PC-9 (cell line): Measurements from ENCODE around the gene MRGPRX2. TPM values are rescaled to one million over a fixed set of nuclear protein-coding genes. Genes with fewer than 3 reads are reported as not detected.

ENCODE experiments used
- BruUV-seq: library from RNA; stranded (reverse); fragments of 400-500 nt; replicated peaks from 2 replicates; lab custom pipeline; 2021; lab: Mats Ljungman, UMichigan
- CTCF ChIA-PET: fragments of 300-600 bp; sonication (Branson Sonifier 250); formaldehyde crosslinking; loops from one replicate; lab custom pipeline; 2022; ENCODE audit warnings: antibody characterized with exemption; lab: Charles Lee
- POLR2A ChIA-PET: fragments of 300-600 bp; sonication (Branson Sonifier 250); formaldehyde crosslinking; loops from one replicate; lab custom pipeline; 2022; ENCODE audit warnings: antibody characterized with exemption; ENCODE audit not compliant: unreplicated experiment; lab: Charles Lee
- DNase-seq, 2 experiments: peaks; one replicate each; pipeline versions ENCODE4 v3.0.0 to v3.0.0-alpha.2; 2015 to 2022; ENCODE audit warnings: mixed read lengths in 1 of 2
- H2AFZ ChIP-seq: fragments of 200-600 bp; sonication (generic); 2 replicates; pipeline ENCODE4 v1.8.1; 2017; ENCODE audit warnings: antibody characterized with exemption
- H3F3A ChIP-seq: fragments of 200-600 bp; sonication (generic); 2 replicates; pipeline ENCODE4 v1.8.1; 2017; ENCODE audit warnings: antibody characterized with exemption, mild to moderate bottlenecking, low read depth; ENCODE audit not compliant: insufficient read depth
- H3K27ac ChIP-seq: fragments of 200-600 bp; sonication (generic); 2 replicates; pipeline ENCODE4 v1.6.1; 2016; ENCODE audit warnings: mixed run types
- H3K27me3 ChIP-seq: fragments of 200-600 bp; sonication (generic); 2 replicates; pipeline ENCODE4 v1.6.1; 2016; ENCODE audit warnings: low read depth, mixed run types; ENCODE audit not compliant: insufficient read depth
- H3K36me3 ChIP-seq: fragments of 200-600 bp; sonication (generic); 2 replicates; pipeline ENCODE4 v1.6.1; 2016; ENCODE audit warnings: low read depth, mixed run types
- H3K4me1 ChIP-seq: fragments of 200-600 bp; sonication (generic); replicated peaks from 2 replicates; pipeline ENCODE4 v1.6.1; 2016; ENCODE audit warnings: mixed run types; ENCODE audit not compliant: insufficient read depth
- H3K4me2 ChIP-seq: fragments of 200-600 bp; sonication (generic); 2 replicates; pipeline ENCODE4 v1.6.1; 2017; ENCODE audit warnings: mixed run types
- H3K4me3 ChIP-seq: fragments of 200-600 bp; sonication (generic); 2 replicates; pipeline ENCODE4 v1.6.1; 2016; ENCODE audit warnings: mixed run types
- H3K79me2 ChIP-seq: fragments of 200-600 bp; sonication (generic); 2 replicates; pipeline ENCODE4 v1.6.1; 2017; ENCODE audit warnings: low read depth, mixed run types
- H3K9me2 ChIP-seq: fragments of 200-600 bp; sonication (generic); 2 replicates; pipeline ENCODE4 v1.8.1; 2017; ENCODE audit warnings: mild to moderate bottlenecking; ENCODE audit not compliant: insufficient read depth
- H3K9me3 ChIP-seq: fragments of 200-600 bp; sonication (generic); 2 replicates; pipeline ENCODE4 v1.8.1; 2016; ENCODE audit warnings: low read depth; ENCODE audit not compliant: insufficient read depth
- H4K20me1 ChIP-seq: fragments of 200-600 bp; sonication (generic); 2 replicates; pipeline ENCODE4 v1.8.1; 2017; ENCODE audit not compliant: insufficient read depth
- EZH2 ChIP-seq: fragments of 200-600 bp; sonication (generic); IDR thresholded peaks from 2 replicates; pipeline ENCODE4 v1.8.0; 2017; ENCODE audit warnings: antibody characterized with exemption, low read depth
- intact Hi-C: fragments of 100-400 bp; cut with micrococcal nuclease; formaldehyde crosslinking; loops from one replicate; pipeline ENCODE4 v1.10.0; 2022; ENCODE audit not compliant: unreplicated experiment
- total RNA-seq: library from RNA; stranded (reverse); gene quantifications from 2 replicates; pipeline ENCODE4 v1.2.3, GENCODE V29; 2021
- TF ChIP-seq, protein P1 (sequence below): fragments of 200-600 bp; sonication (generic); conservative IDR thresholded peaks from 2 replicates; pipeline ENCODE4 v1.6.1; 2017; ENCODE audit warnings: mixed run types, antibody characterized with exemption, mild to moderate bottlenecking, moderate library complexity

The MRGPRX2 gene
- total RNA-seq, 1 experiment from 2014 or later, result not detected

DNA sequence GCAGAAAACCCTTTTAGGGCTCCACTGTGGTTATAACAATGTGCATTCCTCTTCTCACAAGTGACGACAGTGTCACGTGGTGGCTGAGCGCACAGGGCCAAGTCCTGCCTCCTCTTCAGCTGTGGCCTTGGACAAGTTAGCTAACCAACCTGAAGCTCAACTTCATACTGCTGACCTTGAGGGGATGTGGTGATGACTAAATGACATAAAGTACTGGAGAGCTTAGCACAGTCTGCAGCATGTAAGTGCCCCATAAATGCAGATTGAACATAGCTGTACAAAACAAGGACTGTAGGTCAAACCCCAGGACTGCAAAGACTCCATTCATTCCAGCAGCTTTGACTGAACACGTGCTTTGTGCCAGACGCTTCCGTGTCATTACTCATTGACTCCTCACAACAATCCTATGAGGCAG lies 20.1 kb upstream of the MRGPRX2 start:
- Histone ChIP-seq H3K9me3 (no peaks in the 10 kb centered on the region), H3F3A (peaks cover 33% of the 10 kb centered on the region), H3K27me3 (no peaks in the 10 kb centered on the region), H3K36me3 (no peaks in the 10 kb centered on the region), H3K4me3 (peak overlapping the region; percentile 41; the same call in 1 of the 2 replicates), H3K79me2 (no peaks in the 10 kb centered on the region), H3K27ac (peak overlapping the region; percentile 100), H2AFZ (no peak overlapping the region), H3K9me2 (no peaks in the 10 kb centered on the region), H3K4me2 (peak overlapping the region; percentile 83), H3K4me1 (peaks cover 53% of the 10 kb centered on the region), H4K20me1 (no peaks in the 10 kb centered on the region)
- BruUV-seq, result no TSS peak
- DNase-seq, result peak; percentile 82 to 96
- TF ChIP-seq EZH2, result no peak
- TF ChIP-seq, protein P1, sequence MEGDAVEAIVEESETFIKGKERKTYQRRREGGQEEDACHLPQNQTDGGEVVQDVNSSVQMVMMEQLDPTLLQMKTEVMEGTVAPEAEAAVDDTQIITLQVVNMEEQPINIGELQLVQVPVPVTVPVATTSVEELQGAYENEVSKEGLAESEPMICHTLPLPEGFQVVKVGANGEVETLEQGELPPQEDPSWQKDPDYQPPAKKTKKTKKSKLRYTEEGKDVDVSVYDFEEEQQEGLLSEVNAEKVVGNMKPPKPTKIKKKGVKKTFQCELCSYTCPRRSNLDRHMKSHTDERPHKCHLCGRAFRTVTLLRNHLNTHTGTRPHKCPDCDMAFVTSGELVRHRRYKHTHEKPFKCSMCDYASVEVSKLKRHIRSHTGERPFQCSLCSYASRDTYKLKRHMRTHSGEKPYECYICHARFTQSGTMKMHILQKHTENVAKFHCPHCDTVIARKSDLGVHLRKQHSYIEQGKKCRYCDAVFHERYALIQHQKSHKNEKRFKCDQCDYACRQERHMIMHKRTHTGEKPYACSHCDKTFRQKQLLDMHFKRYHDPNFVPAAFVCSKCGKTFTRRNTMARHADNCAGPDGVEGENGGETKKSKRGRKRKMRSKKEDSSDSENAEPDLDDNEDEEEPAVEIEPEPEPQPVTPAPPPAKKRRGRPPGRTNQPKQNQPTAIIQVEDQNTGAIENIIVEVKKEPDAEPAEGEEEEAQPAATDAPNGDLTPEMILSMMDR, result no peak
- intact Hi-C loops, result no loop called here
- ChIA-PET POLR2A (interaction anchor here (0.7 to 1.8 kb wide), 2 partner anchors 21 to 588 kb away, joined by 5 to 11 read pairs; no protein-coding TSS in a partner anchor), CTCF (interaction anchor here (0.6 to 1.8 kb wide), 4 partner anchors 10 to 647 kb away, joined by 3 to 7 read pairs (median 5); no protein-coding TSS in a partner anchor)

DNA sequence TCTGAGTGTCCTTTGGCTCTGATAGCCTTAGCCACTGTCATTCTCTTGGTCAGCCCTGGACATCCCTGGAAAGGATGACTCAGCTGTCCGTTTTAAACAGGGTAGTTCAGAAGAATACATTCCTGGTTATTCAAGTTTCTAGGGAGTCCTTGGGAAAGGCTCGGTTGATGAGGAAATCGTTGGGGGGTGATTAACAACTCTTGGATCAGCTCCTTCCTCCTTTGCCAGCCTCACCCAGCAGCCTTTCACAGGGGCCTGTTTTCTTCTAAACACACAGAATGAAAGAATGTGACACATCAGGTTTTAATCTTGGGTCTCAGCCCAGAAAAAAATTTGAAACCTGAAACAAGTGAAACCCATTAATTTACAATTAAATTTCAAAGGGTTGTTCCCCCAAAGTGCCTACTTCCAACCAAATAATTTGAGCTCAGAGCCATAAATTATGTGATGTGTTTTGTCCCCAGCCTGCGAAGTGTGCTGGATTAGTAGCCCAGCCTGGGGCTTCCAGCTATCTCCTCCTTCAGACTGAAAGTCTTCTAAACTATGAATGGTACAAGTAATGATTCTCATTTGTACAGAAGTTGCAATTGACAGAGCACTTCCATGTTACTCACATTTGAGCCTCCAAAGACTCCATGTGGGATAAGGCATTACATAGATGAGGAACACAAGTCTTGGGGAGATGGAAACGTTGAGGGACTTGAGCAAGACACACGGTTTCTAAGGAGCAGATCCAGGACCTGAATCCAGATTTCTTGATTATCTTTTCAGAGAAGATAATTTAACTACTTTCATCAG lies 19.3 kb upstream of the MRGPRX2 start:
- intact Hi-C loops, result loop anchor here (1.0 to 10.0 kb wide), 8 partner anchors 9 to 725 kb away; partner anchors contain the start of genes E2F8 and ZDHHC13

DNA sequence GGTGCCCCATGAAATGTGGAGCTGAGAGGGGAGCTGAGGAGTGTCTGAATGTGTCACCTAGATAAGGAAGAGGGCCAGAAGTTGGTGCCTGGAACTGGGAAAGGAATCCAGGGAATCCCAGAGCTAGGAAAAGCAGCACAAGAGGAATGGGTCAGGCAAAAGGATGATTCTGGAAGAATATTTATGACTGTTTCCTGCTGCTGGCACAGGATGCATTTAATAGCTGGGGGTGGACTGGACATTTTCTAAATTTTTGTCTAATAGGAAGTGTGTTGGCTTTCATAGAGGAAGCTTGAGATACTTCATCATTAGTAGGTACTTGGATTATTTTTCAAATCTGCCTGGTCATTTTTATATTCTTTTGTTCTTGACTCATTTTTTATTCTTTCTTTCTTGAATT lies 17.4 kb upstream of the MRGPRX2 start:
- intact Hi-C loops, result loop anchor here (2.0 to 10.0 kb wide), 3 partner anchors 25 to 727 kb away; partner anchors contain the start of gene E2F8

More for the DNA sequence above, 19.3 kb upstream of the MRGPRX2 start:
- H3K4me2 ChIP-seq, result peak overlapping the region; percentile 83
- H3K9me2 ChIP-seq, result no peaks in the 10 kb centered on the region
- no peaks in the 10 kb centered on the region for H3K27me3 ChIP-seq
- peaks cover 33% of the 10 kb centered on the region for H3F3A ChIP-seq
- no peaks in the 10 kb centered on the region for H4K20me1 ChIP-seq
- peaks cover 53% of the 10 kb centered on the region for H3K4me1 ChIP-seq
- CTCF ChIA-PET, result interaction anchor here (0.7 to 1.8 kb wide), 4 partner anchors 9 to 974 kb away, joined by 3 to 6 read pairs (median 4); partner anchors contain the start of gene SAAL1
- peak overlapping the region; percentile 100 for H3K27ac ChIP-seq
- H3K36me3 ChIP-seq, result no peaks in the 10 kb centered on the region
- no peak for TF ChIP-seq EZH2
- TF ChIP-seq, protein P1, result 0 out of 2 replicates have a peak, but pooled peaks have one; percentile 27
- TSS peak; percentile 95 for BruUV-seq
- POLR2A ChIA-PET, result interaction anchor here (0.5 to 1.8 kb wide), 8 partner anchors 9 to 698 kb away, joined by 4 to 11 read pairs (median 6); partner anchors contain the start of gene LDHA
- H3K9me3 ChIP-seq, result no peaks in the 10 kb centered on the region
- H3K79me2 ChIP-seq, result no peaks in the 10 kb centered on the region
- peak overlapping the region; percentile 41 for H3K4me3 ChIP-seq
- H2AFZ ChIP-seq, result no peak overlapping the region
- DNase-seq, result peak; percentile 86 to 100

More for the DNA sequence above, 17.4 kb upstream of the MRGPRX2 start:
- Histone ChIP-seq H3K9me3 (no peaks in the 10 kb centered on the region), H3F3A (peaks cover 33% of the 10 kb centered on the region), H3K4me2 (peak overlapping the region; percentile 21; the same call in 1 of the 2 replicates), H3K36me3 (no peaks in the 10 kb centered on the region), H2AFZ (no peak overlapping the region), H3K27me3 (no peaks in the 10 kb centered on the region), H3K27ac (peak overlapping the region; percentile 45), H3K9me2 (no peaks in the 10 kb centered on the region), H4K20me1 (no peaks in the 10 kb centered on the region), H3K4me3 (no peak overlapping the region), H3K79me2 (no peaks in the 10 kb centered on the region), H3K4me1 (peaks cover 65% of the 10 kb centered on the region)
- ChIA-PET POLR2A (no interaction called here), CTCF (interaction anchor here (0.5 to 1.7 kb wide), 4 partner anchors 32 to 660 kb away, joined by 3 to 5 read pairs (median 4); partner anchors contain the start of gene ZDHHC13)
- TF ChIP-seq EZH2, result no peak
- TF ChIP-seq, protein P1, result no peak
- no peak for DNase-seq
- no TSS peak for BruUV-seq
